Smooth muscle cell of bladder (primary cell): ENCODE measurements around the gene MAPKAPK3. TPM values are rescaled to one million over a fixed set of nuclear protein-coding genes. Genes with fewer than 3 reads are reported as not detected.

Source experiments
- total RNA-seq: library from RNA; depleted of rRNA; stranded (reverse); fragments of >200 nt; gene quantifications from 2 replicates; pipeline ENCODE4 v1.2.3, GENCODE V29; 2014

MAPKAPK3 gene
- total RNA-seq: 19.6 and 22.9 TPM in 2 replicates

DNA sequence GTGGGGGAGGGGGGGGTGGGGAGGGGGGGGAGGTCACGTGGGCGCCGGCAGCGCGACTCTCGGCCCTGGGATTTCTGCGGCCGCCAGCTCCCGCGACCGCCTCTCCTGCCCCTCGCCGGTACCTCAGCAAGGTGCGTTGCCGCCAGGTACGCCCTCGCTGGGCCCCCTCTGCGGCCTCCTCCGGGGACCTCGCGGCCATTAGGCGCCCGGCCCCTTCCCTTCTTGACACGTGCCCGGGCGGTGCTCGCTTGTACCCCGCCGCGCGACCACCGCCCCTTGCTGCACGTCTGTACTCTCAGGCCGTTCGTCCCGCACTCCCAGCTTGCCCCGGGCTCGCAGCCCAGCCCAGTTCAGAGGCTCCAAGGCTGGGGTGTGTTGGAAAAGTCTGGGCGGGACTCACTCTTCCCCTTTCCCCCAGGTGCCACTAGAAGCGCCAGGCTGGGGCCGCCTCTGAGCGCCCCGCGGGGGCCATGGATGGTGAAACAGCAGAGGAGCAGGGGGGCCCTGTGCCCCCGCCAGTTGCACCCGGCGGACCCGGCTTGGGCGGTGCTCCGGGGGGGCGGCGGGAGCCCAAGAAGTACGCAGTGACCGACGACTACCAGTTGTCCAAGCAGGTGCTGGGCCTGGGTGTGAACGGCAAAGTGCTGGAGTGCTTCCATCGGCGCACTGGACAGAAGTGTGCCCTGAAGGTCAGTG, at the start of gene MAPKAPK3:
Gene MAPKAPK3 (plus strand): TSS at position 56 of the 696 bp plus-strand sequence. CDS start 415 bp downstream, at position 471.

GRCh38 chr3:50567386-50568167, 49.4 kb upstream of the MAPKAPK3 start, which contains the start of gene C3orf18:
Gene C3orf18, minus strand, starts transcription at chr3:50567747. Its CDS starts 2,048 bp downstream, at chr3:50565699.

DNA sequence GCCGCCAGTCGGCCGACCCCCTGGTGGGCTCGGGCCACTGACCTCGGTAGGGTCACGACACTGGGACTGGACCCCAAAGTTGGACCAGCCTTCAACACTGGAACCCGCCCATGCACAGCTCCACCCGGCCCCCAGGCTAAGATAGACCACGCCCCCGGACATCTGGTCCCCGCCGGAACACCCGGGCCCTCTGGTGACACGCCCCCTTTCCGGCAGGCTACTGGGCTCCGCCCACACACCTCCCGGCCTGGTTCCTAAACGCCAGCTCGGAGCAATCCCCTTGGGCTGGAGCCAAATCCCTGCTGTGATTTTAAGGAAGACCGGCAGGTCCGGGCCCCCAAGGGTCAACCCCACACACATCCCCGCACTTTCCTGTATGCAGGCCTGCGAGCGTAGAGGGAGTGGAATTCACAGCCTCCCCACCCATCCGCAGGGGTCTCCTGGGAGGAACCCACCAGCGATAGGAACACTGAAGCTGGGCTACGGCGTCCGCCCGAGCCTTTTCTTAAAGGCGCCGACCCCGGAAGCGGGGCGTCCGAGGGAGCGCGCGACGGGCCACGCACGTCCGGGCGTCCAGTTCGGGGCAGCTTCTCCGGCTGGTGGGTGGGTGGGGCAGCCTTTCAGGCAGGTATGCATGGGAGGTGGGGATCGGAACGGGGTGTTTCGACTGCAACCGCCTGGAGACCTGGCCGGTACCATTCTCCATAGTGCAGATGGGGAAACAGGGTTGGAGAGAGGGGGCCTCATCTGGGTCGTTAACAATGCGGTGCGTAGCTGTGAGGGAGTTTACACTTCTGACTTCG, 47.8 kb upstream of the MAPKAPK3 start, which contains the start of gene HEMK1:
Gene HEMK1 (plus strand): TSS at position 576 of the 803 bp plus-strand sequence. CDS start 1,583 bp downstream, outside the sequence.

DNA sequence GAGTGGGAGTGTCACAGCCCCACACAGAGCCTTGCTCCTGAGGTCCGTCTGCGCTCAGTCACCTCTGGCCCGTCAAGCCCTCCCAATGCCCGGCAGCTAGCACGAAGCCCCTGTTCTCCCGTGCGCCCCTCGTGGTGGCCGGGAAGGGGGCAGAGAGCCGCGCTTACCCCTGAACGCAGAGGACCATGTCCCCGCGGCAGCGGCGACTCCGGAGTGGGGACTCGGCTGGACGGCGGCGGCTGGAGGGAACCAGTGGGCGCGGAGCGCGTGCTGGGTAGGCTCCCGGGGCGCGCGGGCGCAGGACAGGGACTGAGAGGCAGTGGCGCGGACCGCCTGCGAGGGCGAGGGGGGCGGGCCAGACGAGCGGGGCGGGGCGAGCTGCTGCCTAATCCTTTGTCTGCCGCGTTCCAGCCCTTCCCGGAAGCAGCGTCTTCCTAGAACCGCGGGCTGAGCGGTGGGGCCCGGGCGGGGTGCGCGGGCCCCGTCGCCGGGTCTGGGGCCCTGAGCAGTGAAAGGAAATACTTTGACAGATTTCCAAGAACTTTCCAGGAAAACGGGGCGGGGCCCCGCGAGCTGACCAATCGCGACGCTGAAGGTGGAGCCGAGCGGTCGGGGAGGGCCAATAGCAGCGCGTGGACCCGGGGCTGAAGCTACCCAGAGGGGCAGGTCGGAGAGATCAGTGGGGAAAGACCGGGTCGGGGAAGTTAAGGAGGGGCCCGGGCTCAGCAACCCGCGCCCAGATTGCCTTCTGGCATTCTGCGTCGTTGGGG, 5.3 kb upstream of the MAPKAPK3 start, which contains the start of gene CISH:
Gene CISH (minus strand): TSS at position 311 of the 770 bp plus-strand sequence. CDS start 124 bp downstream, at position 187.

GRCh38 chr3:50674349-50675178, 57.6 kb downstream of the MAPKAPK3 start, which contains the start of gene DOCK3:
Gene DOCK3, plus strand, starts transcription at chr3:50674927. Its CDS starts 337 bp downstream, at chr3:50675264.

Other genes with a start within 250 kb of the MAPKAPK3 start
- gene CACNA2D2, start 113.5 kb upstream of the MAPKAPK3 start, total RNA-seq: 0.09 TPM in 1 of 2 replicates, not detected in the other
- 9.4 and 16.0 TPM in 2 replicates for gene C3orf18, start 49.4 kb upstream of the MAPKAPK3 start, total RNA-seq
- gene HEMK1, start 47.6 kb upstream of the MAPKAPK3 start, total RNA-seq: 10.7 and 15.4 TPM in 2 replicates
- gene CISH, start 5.4 kb upstream of the MAPKAPK3 start, total RNA-seq: 0.57 and 1.3 TPM in 2 replicates
- gene DOCK3, start 57.8 kb downstream of the MAPKAPK3 start, total RNA-seq: 0.09 and 0.14 TPM in 2 replicates